Measurements from ENCODE around the gene TBXAS1. TPM values are rescaled to one million over a fixed set of nuclear protein-coding genes. Genes with fewer than 3 reads are reported as not detected.

Gene TBXAS1
- total and polyA plus RNA-seq, 2 experiments from 2014 or later, result 1.3 TPM; not detected in 1

DNA sequence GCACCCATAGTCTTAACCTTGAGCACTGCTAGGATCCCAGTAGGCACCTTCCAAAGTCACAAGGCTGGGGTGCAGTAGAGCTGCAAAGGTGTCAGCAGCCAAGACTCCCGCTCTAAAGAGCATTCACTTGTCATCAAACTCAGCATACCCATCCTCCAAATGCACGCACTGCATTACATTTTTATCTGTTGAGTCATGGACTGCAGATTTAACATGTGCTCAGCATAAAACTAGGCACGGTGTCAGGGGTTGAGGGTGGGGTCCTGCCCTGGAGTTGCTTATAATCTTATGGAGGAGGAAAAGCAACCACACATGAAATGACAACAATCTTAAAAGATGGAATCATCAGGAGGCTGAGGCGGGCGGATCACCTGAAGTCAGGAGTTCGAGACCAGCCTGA is 131.1 kb downstream of the TBXAS1 start:
- Histone ChIP-seq H4K20me1 (replicated peaks; ENCODE audit: insufficient read depth) (no peaks in the 10 kb centered on the region), H3K36me3 (ENCODE audit: insufficient read depth) (no peaks in the 10 kb centered on the region), H3K4me1 (ENCODE audit: insufficient read depth) (peaks cover 12% of the 10 kb centered on the region), H3K9me2 (ENCODE audit: insufficient read depth) (peaks cover 14% of the 10 kb centered on the region), H3K4me2 (no peak overlapping the region), H3K27me3 (ENCODE audit: insufficient read depth) (no peaks in the 10 kb centered on the region), H3K27ac (ENCODE audit: low read depth) (no peak overlapping the region), H3K79me2 (replicated peaks; ENCODE audit: insufficient read depth) (no peaks in the 10 kb centered on the region), H3F3A (replicated peaks; ENCODE audit: low read depth) (no peaks in the 10 kb centered on the region), H3K4me3 (no peak overlapping the region), H2AFZ (no peak overlapping the region)
- no peak for ATAC-seq
- Mint-ChIP-seq H3K9me3 (no peaks in the 10 kb centered on the region), H3K4me1 (peaks cover 30% of the 10 kb centered on the region), H3K36me3 (ENCODE audit: low read depth) (no peaks in the 10 kb centered on the region), H3K27ac (no peak overlapping the region), H3K4me3 (no peak overlapping the region), H3K27me3 (ENCODE audit: insufficient read depth, low read depth, poor library complexity) (peaks cover 5% of the 10 kb centered on the region)
- TF ChIP-seq, protein P1, sequence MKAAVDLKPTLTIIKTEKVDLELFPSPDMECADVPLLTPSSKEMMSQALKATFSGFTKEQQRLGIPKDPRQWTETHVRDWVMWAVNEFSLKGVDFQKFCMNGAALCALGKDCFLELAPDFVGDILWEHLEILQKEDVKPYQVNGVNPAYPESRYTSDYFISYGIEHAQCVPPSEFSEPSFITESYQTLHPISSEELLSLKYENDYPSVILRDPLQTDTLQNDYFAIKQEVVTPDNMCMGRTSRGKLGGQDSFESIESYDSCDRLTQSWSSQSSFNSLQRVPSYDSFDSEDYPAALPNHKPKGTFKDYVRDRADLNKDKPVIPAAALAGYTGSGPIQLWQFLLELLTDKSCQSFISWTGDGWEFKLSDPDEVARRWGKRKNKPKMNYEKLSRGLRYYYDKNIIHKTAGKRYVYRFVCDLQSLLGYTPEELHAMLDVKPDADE (IDR thresholded peaks at IDR 0.05), result no peak
- TF ChIP-seq NANOG (IDR thresholded peaks at IDR 0.05; ENCODE audit: borderline replicate concordance), result no peak
- DNase-seq (ENCODE audit: low spot score), result no peak

DNA sequence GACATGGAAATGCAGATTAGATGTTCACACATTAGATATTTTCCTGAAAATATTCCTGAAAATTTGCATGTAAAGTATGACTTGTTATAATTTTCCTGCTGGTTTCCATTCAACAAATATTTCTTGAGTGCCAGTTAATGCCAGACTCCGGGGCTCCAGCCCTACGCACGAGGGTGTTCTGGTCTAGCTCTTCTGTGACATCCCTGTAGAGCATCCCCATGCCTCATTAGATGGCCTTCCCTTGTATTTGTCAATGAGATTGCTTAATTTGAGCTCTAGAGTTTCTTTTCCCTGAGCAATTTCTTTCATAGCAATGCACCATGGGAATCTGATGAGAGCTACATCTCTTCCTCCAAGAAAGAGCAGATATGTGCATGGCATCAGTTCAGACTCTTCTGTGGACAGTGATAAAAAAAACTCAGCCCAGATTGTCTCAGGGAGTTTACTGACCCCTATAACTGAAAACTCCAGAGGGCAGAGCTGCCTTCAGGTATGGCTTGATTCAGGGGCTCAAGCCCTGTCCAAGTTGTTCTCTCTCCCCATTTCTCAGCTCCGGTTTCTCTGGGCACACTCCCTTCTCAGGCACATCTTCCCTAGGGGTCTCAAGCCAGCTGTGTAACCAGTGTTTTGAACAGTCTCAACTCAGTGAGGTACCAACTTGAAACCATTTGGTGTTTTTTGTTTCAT is 137.0 kb downstream of the TBXAS1 start:
- Histone ChIP-seq H3K79me2 (replicated peaks; ENCODE audit: insufficient read depth) (no peaks in the 10 kb centered on the region), H3K36me3 (ENCODE audit: insufficient read depth) (no peaks in the 10 kb centered on the region), H4K20me1 (replicated peaks; ENCODE audit: insufficient read depth) (no peaks in the 10 kb centered on the region), H3K27ac (ENCODE audit: low read depth) (no peak overlapping the region), H2AFZ (no peak overlapping the region), H3K4me2 (no peak overlapping the region), H3K27me3 (ENCODE audit: insufficient read depth) (no peaks in the 10 kb centered on the region), H3F3A (replicated peaks; ENCODE audit: low read depth) (0 out of 2 replicates have a peak, but pooled peaks cover under 1% of the 10 kb centered on the region), H3K9me2 (ENCODE audit: insufficient read depth) (peaks cover 14% of the 10 kb centered on the region), H3K4me3 (no peak overlapping the region), H3K4me1 (ENCODE audit: insufficient read depth) (peaks cover 23% of the 10 kb centered on the region)
- Mint-ChIP-seq H3K4me1 (peaks cover 26% of the 10 kb centered on the region), H3K27ac (no peak overlapping the region), H3K4me3 (no peak overlapping the region), H3K36me3 (ENCODE audit: low read depth) (no peaks in the 10 kb centered on the region), H3K27me3 (ENCODE audit: insufficient read depth, low read depth, poor library complexity) (peaks cover 5% of the 10 kb centered on the region), H3K9me3 (no peaks in the 10 kb centered on the region; the same call in 2 of the 3 replicates)
- DNase-seq (ENCODE audit: low spot score) (no peak), ATAC-seq (no peak)
- TF ChIP-seq CREB1 (CRISPR knock-in tag; IDR thresholded peaks at IDR 0.05; ENCODE audit: low read depth) (no peak), NANOG (IDR thresholded peaks at IDR 0.05; ENCODE audit: borderline replicate concordance) (no peak), POLR2AphosphoS5 (IDR thresholded peaks at IDR 0.05; ENCODE audit: low read depth) (no peak), ZNF114 (CRISPR knock-in tag; IDR thresholded peaks at IDR 0.05) (no peak), EZH2phosphoT487 (IDR thresholded peaks at IDR 0.05; ENCODE audit: unreplicated experiment) (no peak), EZH2 (IDR thresholded peaks at IDR 0.05; ENCODE audit: low read depth, unreplicated experiment) (no peak), STAT1 (IDR thresholded peaks at IDR 0.05; ENCODE audit: unreplicated experiment) (no peak), JUNB (IDR thresholded peaks at IDR 0.05; ENCODE audit: unreplicated experiment) (no peak), ZNF331 (CRISPR knock-in tag; IDR thresholded peaks at IDR 0.05; ENCODE audit: low read depth) (no peak)
- TF ChIP-seq, protein P2, sequence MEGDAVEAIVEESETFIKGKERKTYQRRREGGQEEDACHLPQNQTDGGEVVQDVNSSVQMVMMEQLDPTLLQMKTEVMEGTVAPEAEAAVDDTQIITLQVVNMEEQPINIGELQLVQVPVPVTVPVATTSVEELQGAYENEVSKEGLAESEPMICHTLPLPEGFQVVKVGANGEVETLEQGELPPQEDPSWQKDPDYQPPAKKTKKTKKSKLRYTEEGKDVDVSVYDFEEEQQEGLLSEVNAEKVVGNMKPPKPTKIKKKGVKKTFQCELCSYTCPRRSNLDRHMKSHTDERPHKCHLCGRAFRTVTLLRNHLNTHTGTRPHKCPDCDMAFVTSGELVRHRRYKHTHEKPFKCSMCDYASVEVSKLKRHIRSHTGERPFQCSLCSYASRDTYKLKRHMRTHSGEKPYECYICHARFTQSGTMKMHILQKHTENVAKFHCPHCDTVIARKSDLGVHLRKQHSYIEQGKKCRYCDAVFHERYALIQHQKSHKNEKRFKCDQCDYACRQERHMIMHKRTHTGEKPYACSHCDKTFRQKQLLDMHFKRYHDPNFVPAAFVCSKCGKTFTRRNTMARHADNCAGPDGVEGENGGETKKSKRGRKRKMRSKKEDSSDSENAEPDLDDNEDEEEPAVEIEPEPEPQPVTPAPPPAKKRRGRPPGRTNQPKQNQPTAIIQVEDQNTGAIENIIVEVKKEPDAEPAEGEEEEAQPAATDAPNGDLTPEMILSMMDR (conservative IDR thresholded peaks at IDR 0.05; ENCODE audit: low read depth in 2 of 2), result no peak
- TF ChIP-seq, protein P1 (IDR thresholded peaks at IDR 0.05), result no peak
- TF ChIP-seq, protein P3, sequence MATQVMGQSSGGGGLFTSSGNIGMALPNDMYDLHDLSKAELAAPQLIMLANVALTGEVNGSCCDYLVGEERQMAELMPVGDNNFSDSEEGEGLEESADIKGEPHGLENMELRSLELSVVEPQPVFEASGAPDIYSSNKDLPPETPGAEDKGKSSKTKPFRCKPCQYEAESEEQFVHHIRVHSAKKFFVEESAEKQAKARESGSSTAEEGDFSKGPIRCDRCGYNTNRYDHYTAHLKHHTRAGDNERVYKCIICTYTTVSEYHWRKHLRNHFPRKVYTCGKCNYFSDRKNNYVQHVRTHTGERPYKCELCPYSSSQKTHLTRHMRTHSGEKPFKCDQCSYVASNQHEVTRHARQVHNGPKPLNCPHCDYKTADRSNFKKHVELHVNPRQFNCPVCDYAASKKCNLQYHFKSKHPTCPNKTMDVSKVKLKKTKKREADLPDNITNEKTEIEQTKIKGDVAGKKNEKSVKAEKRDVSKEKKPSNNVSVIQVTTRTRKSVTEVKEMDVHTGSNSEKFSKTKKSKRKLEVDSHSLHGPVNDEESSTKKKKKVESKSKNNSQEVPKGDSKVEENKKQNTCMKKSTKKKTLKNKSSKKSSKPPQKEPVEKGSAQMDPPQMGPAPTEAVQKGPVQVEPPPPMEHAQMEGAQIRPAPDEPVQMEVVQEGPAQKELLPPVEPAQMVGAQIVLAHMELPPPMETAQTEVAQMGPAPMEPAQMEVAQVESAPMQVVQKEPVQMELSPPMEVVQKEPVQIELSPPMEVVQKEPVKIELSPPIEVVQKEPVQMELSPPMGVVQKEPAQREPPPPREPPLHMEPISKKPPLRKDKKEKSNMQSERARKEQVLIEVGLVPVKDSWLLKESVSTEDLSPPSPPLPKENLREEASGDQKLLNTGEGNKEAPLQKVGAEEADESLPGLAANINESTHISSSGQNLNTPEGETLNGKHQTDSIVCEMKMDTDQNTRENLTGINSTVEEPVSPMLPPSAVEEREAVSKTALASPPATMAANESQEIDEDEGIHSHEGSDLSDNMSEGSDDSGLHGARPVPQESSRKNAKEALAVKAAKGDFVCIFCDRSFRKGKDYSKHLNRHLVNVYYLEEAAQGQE (IDR thresholded peaks at IDR 0.05; ENCODE audit: unreplicated experiment), result no peak
